RWPE1 (cell line): ENCODE data around the gene MS4A18.

Source experiments
- CTCF ChIA-PET: fragments of 350-600 bp; sonication (Branson Sonifier 250); formaldehyde crosslinking; extraction: SDS; loops from one replicate; lab custom pipeline; 2021; lab: Yijun Ruan, JAX
- POLR2A ChIA-PET: fragments of 400-600 bp; formaldehyde crosslinking; extraction: SDS; loops from one replicate; lab custom pipeline; 2020; ENCODE audit warnings: antibody characterized with exemption; ENCODE audit not compliant: low non-redundant PET; lab: Yijun Ruan, JAX
- DNase-seq: peaks from one replicate; pipeline ENCODE4 v3.0.0; 2012; ENCODE audit warnings: low spot score
- H3K27ac ChIP-seq: fragments of 450-650 bp; 2 replicates; pipeline ENCODE4 v1.5.1; 2017
- CTCF ChIP-seq: fragments of 450-650 bp; conservative IDR thresholded peaks from 2 replicates; pipeline ENCODE4 v1.5.1; 2017; ENCODE audit warnings: low read depth, mild to moderate bottlenecking

Gene MS4A18

GRCh38 chr11:60699936-60700335 lies 24.6 kb upstream of the MS4A18 start:
- POLR2A ChIA-PET = no interaction called here
- no peak for TF ChIP-seq CTCF
- no peak overlapping the region for H3K27ac ChIP-seq
- CTCF ChIA-PET = no interaction called here
- DNase-seq = no peak

- DNase-seq = peak; percentile 33
- no peak overlapping the region for H3K27ac ChIP-seq
- CTCF ChIA-PET = interaction anchor here (0.7 to 0.8 kb wide), 2 partner anchors 131 to 529 kb away, joined by 3 read pairs; no protein-coding TSS in a partner anchor
- POLR2A ChIA-PET = no interaction called here
- TF ChIP-seq CTCF = peak; percentile 18; the same call in 1 of the 2 replicates
Measured at GRCh38 chr11:60700689-60701468, 23.6 kb upstream of the MS4A18 start.

GRCh38 chr11:60701469-60701818 lies 23.1 kb upstream of the MS4A18 start:
- CTCF ChIA-PET = interaction anchor here (0.8 kb wide), 1 partner anchor 529 kb away, joined by 3 read pairs; no protein-coding TSS in a partner anchor
- H3K27ac ChIP-seq = no peak overlapping the region
- POLR2A ChIA-PET = no interaction called here
- DNase-seq = no peak
- TF ChIP-seq CTCF = no peak; the same call in 1 of the 2 replicates

- no peak for DNase-seq
- CTCF ChIA-PET = interaction anchor here (0.6 kb wide), 1 partner anchor 61 kb away, joined by 3 read pairs; no protein-coding TSS in a partner anchor
- H3K27ac ChIP-seq = no peak overlapping the region
- POLR2A ChIA-PET = no interaction called here
- no peak for TF ChIP-seq CTCF
Measured at GRCh38 chr11:60703374-60703773, 21.1 kb upstream of the MS4A18 start.

- no peak for DNase-seq
- ChIA-PET POLR2A (no interaction called here), CTCF (no interaction called here)
- H3K27ac ChIP-seq = no peak overlapping the region
- no peak for TF ChIP-seq CTCF
Measured at GRCh38 chr11:60705895-60706294, 18.6 kb upstream of the MS4A18 start.

GRCh38 chr11:60706931-60707330 lies 17.6 kb upstream of the MS4A18 start:
- no peak for TF ChIP-seq CTCF
- no peak for DNase-seq
- ChIA-PET POLR2A (interaction anchor here (0.7 kb wide), 1 partner anchor 941 kb away, joined by 4 read pairs; no protein-coding TSS in a partner anchor), CTCF (interaction anchor here (0.9 kb wide), 1 partner anchor 68 kb away, joined by 7 read pairs; no protein-coding TSS in a partner anchor)
- no peak overlapping the region for H3K27ac ChIP-seq
